Endothelial cell of umbilical vein (primary cell): Measurements from ENCODE around the gene ARF6. TPM values are rescaled to one million over a fixed set of nuclear protein-coding genes. Genes with fewer than 3 reads are reported as not detected.

Experiments
- BruUV-seq: library from RNA; stranded (reverse); fragments of 400-500 nt; replicated peaks from 2 replicates; lab custom pipeline; 2021; lab: Mats Ljungman, UMichigan
- CTCF ChIA-PET: fragments of 300-600, 350-600 bp; sonication (Branson Sonifier 250); formaldehyde crosslinking; loops from one replicate; lab custom pipeline; 2021; ENCODE audit warnings: antibody characterized with exemption, inconsistent platforms; lab: Charles Lee
- POLR2A ChIA-PET: fragments of 300-600, 350-600 bp; sonication (Branson Sonifier 250); formaldehyde crosslinking; loops from one replicate; lab custom pipeline; 2021; ENCODE audit warnings: antibody characterized with exemption, inconsistent platforms; lab: Charles Lee
- DNase-seq: peaks from one replicate; pipeline ENCODE4 v3.0.0-alpha.2; 2011; ENCODE audit warnings: low read depth, low spot score
- FAIRE-seq: peaks from 2 replicates; lab custom pipeline; 2011; peaks lifted over from hg19 to GRCh38; lab: Jason Lieb, UNC
- H2AFZ ChIP-seq: 2 replicates; pipeline ENCODE4 v1.6.0; 2012; ENCODE audit warnings: low read depth, low read length, control low read depth, inconsistent platforms
- H3K27ac ChIP-seq: 2 replicates; pipeline ENCODE4 v1.5.1; 2011; ENCODE audit warnings: low read depth, mild to moderate bottlenecking, control low read depth, low read length, moderate library complexity; ENCODE audit not compliant: insufficient read depth
- H3K27me3 ChIP-seq, 2 experiments: 2 replicates each; pipeline versions ENCODE4 v1.6.0 to v1.6.1; 2011; ENCODE audit warnings: low read length in 2 of 2, mixed read lengths in 1 of 2; ENCODE audit not compliant: control insufficient read depth in 2 of 2, insufficient read depth in 2 of 2
- H3K36me3 ChIP-seq, 2 experiments: 2 replicates in 1 of 2; 3 replicates in 1 of 2; pipeline ENCODE4 v1.5.1; 2011; ENCODE audit warnings: low read length in 2 of 2, mild to moderate bottlenecking in 1 of 2, moderate library complexity in 1 of 2; ENCODE audit not compliant: control insufficient read depth in 2 of 2, insufficient read depth in 2 of 2; ENCODE audit errors: extremely low read depth in 1 of 2
- H3K4me1 ChIP-seq: 3 replicates; pipeline ENCODE4 v1.5.1; 2011; ENCODE audit warnings: mild to moderate bottlenecking, low read length; ENCODE audit not compliant: control insufficient read depth, insufficient read depth; ENCODE audit errors: extremely low read depth
- H3K4me2 ChIP-seq: 2 replicates; pipeline ENCODE4 v1.6.1; 2011; ENCODE audit warnings: low read length, control low read depth, mixed read lengths; ENCODE audit not compliant: insufficient read depth
- H3K4me3 ChIP-seq, 3 experiments: fragments of 200-600 bp in 1 of 3; sonication (generic), shearing (Covaris generic) in 1 of 3; replicated peaks in 1 of 3; 2 replicates each; pipeline ENCODE4 v1.5.1; 2011 to 2016; ENCODE audit warnings: control low read depth in 3 of 3, low read length in 3 of 3, mild to moderate bottlenecking in 2 of 3, inconsistent platforms in 1 of 3, low read depth in 1 of 3, moderate library complexity in 1 of 3; ENCODE audit not compliant: insufficient read depth in 1 of 3
- H3K79me2 ChIP-seq: 2 replicates; pipeline ENCODE4 v1.6.0; 2012; ENCODE audit warnings: low read length, inconsistent platforms; ENCODE audit not compliant: control insufficient read depth, insufficient read depth
- H3K9ac ChIP-seq: replicated peaks from 2 replicates; pipeline ENCODE3; 2011; ENCODE audit warnings: low read length, control low read depth; ENCODE audit not compliant: insufficient read depth; ENCODE audit errors: extremely low read depth
- H3K9me1 ChIP-seq: replicated peaks from 3 replicates; pipeline ENCODE4 v1.6.0; 2011; ENCODE audit warnings: mild to moderate bottlenecking, low read length; ENCODE audit not compliant: control insufficient read depth, insufficient read depth; ENCODE audit errors: extremely low read depth
- H3K9me3 ChIP-seq: replicated peaks from 2 replicates; pipeline ENCODE4 v1.5.1; 2012; ENCODE audit warnings: low read length, inconsistent platforms; ENCODE audit not compliant: control insufficient read depth, insufficient read depth
- H4K20me1 ChIP-seq: replicated peaks from 2 replicates; pipeline ENCODE3; 2011; ENCODE audit warnings: mild to moderate bottlenecking, low read length; ENCODE audit not compliant: control insufficient read depth, insufficient read depth; ENCODE audit errors: extremely low read depth
- FOS ChIP-seq: IDR thresholded peaks from 2 replicates; pipeline ENCODE4 v1.6.1; 2011; ENCODE audit warnings: mild to moderate bottlenecking, low read length, moderate library complexity, borderline replicate concordance; ENCODE audit not compliant: insufficient read depth
- JUN ChIP-seq: IDR thresholded peaks from 2 replicates; pipeline ENCODE4 v1.6.1; 2011; ENCODE audit warnings: borderline replicate concordance, low read depth; ENCODE audit not compliant: insufficient read length, insufficient read depth
- POLR2A ChIP-seq: IDR thresholded peaks from 2 replicates; pipeline ENCODE4 v1.6.1; 2012; ENCODE audit warnings: low read depth, mild to moderate bottlenecking, control low read depth, low read length
- POLR2AphosphoS5 ChIP-seq: IDR thresholded peaks from 2 replicates; pipeline ENCODE4 v1.6.1; 2012; ENCODE audit warnings: low read depth, mild to moderate bottlenecking, control low read depth, low read length, moderate library complexity; ENCODE audit not compliant: insufficient read depth
- dilution Hi-C: fragments of 300-500 bp; cut with MboI; formaldehyde crosslinking; loops from one replicate; pipeline ENCODE4 v1.15.0; 2019; ENCODE audit warnings: low sequenced_read_pairs; ENCODE audit not compliant: extremely low pct_ligation_motif_present
- intact Hi-C: fragments of 100-400 bp; cut with micrococcal nuclease; formaldehyde crosslinking; loops from one replicate; pipeline ENCODE4 v1.10.0; 2022
- polyA plus RNA-seq, 4 experiments: library from polyadenylated mRNA; depleted of rRNA in 3 of 4; stranded (reverse) in 3 of 4; unstranded in 1 of 4; fragments of >200 nt; gene quantifications; 2 replicates each; pipeline versions ENCODE4 v1.2.1 to v1.2.3, GENCODE V29; 2011 to 2012; ENCODE audit warnings: missing spikeins in 1 of 4
- total RNA-seq: library from RNA; stranded (reverse); gene quantifications from 2 replicates; pipeline ENCODE4 v1.2.3, GENCODE V29; 2021
- TF ChIP-seq, protein P1 (sequence below), 2 donors: IDR thresholded peaks; 1 replicate in 1 of 2; 2 replicates in 1 of 2; pipeline ENCODE4 v1.5.1; 2011; ENCODE audit warnings: low read length in 2 of 2, mild to moderate bottlenecking in 2 of 2, moderate library complexity in 2 of 2, control low read depth in 1 of 2, inconsistent platforms in 1 of 2, low read depth in 1 of 2; ENCODE audit not compliant: insufficient read depth in 1 of 2; ENCODE audit errors: extremely low read depth in 1 of 2
- TF ChIP-seq, protein P2 (sequence below): IDR thresholded peaks from 2 replicates; pipeline ENCODE4 v1.6.1; 2011; ENCODE audit not compliant: insufficient read depth, insufficient read length

Gene ARF6
- total and polyA plus RNA-seq, 2 donors (not counting 3 experiments of a cell fraction or from before 2014, with no cell fraction given), result 21.7 to 73.6 TPM

DNA sequence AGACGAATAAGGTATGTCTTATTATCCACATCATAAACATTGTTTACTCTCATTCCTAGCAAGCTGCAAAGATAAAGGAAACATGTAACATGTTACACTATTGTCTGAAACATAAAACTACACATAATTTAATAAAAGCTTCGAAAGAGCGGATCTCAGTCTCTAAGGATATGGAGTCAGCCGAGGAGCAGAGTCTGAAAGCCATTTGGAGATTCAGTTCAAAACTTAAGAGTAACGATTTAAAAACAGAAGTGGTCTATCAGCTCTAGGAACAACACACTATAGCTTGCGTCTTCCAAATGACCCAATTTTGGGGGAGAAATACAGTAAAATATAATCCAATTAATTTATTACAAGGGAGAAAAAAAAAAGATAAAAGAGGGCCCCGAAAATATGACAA, 41.1 kb upstream of the ARF6 start:
- peaks cover 4 to 9% of the 10 kb centered on the region in 2 experiments for H3K36me3 ChIP-seq
- H2AFZ ChIP-seq, result no peak overlapping the region
- no peak for DNase-seq
- no peaks in the 10 kb centered on the region for H3K27me3 ChIP-seq
- peak overlapping the region; percentile 99 for H3K4me2 ChIP-seq
- ChIA-PET CTCF (interaction anchor here (0.8 to 3.3 kb wide), 17 partner anchors 10 to 680 kb away, joined by 3 to 121 read pairs (median 7); partner anchors contain the start of genes DNAAF2 and KLHDC2), POLR2A (interaction anchor here (0.7 to 1.6 kb wide), 2 partner anchors 10 to 34 kb away, joined by 3 to 9 read pairs; no protein-coding TSS in a partner anchor)
- dilution Hi-C loops (no loop called here), intact Hi-C loops (loop anchor here (1.0 kb wide), 1 partner anchor 218 kb away; no protein-coding TSS in a partner anchor)
- H3K27ac ChIP-seq, result peak overlapping the region; percentile 83
- no TSS peak for BruUV-seq
- no peaks in the 10 kb centered on the region for H3K9me3 ChIP-seq
- TF ChIP-seq, protein P1, sequence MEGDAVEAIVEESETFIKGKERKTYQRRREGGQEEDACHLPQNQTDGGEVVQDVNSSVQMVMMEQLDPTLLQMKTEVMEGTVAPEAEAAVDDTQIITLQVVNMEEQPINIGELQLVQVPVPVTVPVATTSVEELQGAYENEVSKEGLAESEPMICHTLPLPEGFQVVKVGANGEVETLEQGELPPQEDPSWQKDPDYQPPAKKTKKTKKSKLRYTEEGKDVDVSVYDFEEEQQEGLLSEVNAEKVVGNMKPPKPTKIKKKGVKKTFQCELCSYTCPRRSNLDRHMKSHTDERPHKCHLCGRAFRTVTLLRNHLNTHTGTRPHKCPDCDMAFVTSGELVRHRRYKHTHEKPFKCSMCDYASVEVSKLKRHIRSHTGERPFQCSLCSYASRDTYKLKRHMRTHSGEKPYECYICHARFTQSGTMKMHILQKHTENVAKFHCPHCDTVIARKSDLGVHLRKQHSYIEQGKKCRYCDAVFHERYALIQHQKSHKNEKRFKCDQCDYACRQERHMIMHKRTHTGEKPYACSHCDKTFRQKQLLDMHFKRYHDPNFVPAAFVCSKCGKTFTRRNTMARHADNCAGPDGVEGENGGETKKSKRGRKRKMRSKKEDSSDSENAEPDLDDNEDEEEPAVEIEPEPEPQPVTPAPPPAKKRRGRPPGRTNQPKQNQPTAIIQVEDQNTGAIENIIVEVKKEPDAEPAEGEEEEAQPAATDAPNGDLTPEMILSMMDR (IDR thresholded peaks at IDR 0.05; ENCODE audit: extremely low read depth in 1 of 2, insufficient read depth in 1 of 2, low read depth in 1 of 2, low read length in 2 of 2), result no peak
- TF ChIP-seq POLR2A (no peak), JUN (no peak), POLR2AphosphoS5 (no peak), FOS (no peak)
- TF ChIP-seq, protein P2, sequence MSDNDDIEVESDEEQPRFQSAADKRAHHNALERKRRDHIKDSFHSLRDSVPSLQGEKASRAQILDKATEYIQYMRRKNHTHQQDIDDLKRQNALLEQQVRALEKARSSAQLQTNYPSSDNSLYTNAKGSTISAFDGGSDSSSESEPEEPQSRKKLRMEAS, result no peak
- H3K4me3 ChIP-seq, result peak overlapping the region; percentile 92 to 97 (median 94)
- H4K20me1 ChIP-seq, result no peaks in the 10 kb centered on the region
- peak; percentile 18 for FAIRE-seq
- peaks cover 36% of the 10 kb centered on the region for H3K79me2 ChIP-seq
- no peaks in the 10 kb centered on the region for H3K9me1 ChIP-seq
- H3K9ac ChIP-seq, result peak overlapping the region; percentile 99
- peaks cover 11% of the 10 kb centered on the region for H3K4me1 ChIP-seq
